GM21576 (cell line): Measurements from ENCODE around the gene DGKD.
"Not testable (repeated sequence)": the region's sequence is repeated elsewhere in the genome, so short reads cannot be mapped to it uniquely, and the experiment has no call there.

Source experiments
- ATAC-seq: cut with Tn5 transposase; IDR thresholded peaks from one replicate; pipeline ENCODE4 v1.9.1; 2021; ENCODE audit warnings: mild to moderate bottlenecking, moderate library complexity; ENCODE audit not compliant: unreplicated experiment

Gene DGKD

DNA sequence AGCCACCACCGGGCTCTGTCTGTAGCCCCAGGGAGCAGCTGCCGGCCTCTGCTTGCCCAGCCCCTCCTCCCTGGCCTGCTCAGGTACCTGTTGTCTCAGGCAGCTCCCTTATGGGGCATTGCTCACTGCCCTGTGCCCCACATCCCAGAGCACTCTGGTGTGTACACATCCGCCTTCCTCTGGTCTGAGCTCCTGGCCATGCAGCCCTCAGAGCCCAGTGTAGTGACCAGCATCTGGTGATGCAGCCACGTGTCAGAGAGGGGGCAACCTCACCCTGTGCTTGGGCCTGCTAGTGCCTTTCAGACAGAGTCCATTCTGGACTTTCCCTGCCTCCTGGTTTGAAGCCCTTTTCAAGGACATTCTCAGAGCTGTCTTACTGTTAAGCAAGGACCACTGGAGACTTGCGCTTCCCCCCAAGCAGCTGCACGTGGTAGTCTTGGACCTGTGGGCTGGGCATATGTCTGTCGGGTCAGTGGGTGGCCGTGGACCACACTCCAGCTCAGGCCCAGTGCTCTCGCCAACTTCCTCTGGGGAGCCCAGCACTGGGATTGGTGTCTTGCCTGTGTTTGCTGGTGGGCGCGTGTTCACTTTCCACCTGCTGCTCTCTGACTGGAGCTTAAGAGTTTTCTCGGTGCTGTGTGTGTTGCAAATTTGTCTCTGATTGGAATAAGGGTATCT, 30.7 kb downstream of the DGKD start:
- peak; percentile 8 for ATAC-seq

DNA sequence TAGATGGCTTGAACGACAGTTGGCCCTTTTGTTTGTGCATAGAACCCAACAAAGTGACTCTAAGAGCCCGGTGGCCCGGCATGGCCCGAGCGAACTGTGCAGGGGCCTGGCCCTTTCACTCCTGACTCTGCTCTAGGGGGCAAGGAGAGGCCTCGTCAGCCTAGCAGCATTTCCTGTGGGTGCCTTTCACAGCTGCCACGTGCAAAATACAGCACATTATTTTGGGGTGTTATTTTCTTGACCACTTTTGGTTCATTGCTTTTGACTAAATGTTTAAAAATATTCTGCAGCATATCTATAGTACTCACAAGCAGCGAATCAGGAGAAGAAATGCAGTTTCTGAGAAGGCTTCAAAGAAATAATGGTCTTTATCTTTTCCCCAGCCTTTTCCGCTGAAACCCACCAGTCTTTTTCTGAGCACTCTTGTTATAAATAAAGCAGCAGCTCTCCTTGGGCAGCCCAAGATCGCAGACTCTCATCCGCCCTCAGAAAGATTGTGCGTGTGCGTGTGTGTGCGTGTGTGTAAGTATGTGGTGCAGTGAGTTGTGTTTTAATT, 31.3 kb downstream of the DGKD start:
- peak; percentile 67 for ATAC-seq

DNA sequence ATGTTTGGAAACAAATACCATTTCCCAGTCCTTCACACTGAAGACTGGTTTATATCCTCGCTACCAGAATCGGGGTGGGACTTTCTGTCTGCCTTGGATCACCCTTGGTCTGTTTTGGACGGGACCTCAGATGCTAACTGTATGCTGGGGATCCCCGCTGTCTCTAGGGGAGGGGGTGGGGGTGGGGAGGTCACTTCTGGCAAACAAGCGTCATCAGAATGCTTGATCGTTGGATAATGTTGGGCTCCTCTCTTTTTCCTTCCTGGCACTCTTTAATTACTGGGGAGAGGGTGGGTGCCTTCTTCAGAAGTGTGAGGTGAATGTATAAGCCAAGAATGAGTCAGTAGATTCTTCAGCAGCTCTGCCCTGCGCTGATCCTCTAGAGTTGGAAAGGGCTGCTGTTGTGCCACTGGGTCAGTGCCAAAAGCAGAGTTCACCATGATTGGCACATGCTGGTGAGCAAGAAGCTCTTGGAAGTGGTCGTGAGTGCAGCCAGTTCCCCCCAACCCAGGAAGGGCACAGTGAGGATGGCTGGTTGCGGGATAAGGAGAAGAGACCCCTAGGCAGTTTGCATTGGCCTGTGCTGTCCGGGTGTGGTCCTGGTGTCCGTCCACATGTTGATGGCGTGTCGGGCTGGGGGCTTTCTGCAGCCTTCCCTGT, 32.2 kb downstream of the DGKD start:
- ATAC-seq: no peak

DNA sequence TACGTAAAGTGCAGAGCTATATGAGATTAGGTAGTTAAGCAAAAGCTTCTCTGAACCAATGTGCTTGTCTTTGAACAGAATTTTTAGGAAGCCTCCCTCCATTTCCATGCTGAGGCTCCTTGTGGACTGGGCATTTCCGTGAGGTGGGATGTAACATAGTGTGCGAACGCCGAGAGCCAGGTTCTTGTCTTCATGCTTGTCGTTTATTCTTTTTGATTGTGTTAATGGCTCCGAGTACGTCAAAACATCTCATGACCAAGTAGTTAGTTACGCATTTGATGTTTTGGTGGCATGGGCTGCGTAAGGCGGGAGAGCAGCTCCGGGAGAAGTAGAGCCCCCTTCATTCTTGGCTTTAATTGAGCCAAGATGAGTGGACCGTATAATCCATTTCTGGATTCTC, 32.9 kb downstream of the DGKD start:
- no peak for ATAC-seq

DNA sequence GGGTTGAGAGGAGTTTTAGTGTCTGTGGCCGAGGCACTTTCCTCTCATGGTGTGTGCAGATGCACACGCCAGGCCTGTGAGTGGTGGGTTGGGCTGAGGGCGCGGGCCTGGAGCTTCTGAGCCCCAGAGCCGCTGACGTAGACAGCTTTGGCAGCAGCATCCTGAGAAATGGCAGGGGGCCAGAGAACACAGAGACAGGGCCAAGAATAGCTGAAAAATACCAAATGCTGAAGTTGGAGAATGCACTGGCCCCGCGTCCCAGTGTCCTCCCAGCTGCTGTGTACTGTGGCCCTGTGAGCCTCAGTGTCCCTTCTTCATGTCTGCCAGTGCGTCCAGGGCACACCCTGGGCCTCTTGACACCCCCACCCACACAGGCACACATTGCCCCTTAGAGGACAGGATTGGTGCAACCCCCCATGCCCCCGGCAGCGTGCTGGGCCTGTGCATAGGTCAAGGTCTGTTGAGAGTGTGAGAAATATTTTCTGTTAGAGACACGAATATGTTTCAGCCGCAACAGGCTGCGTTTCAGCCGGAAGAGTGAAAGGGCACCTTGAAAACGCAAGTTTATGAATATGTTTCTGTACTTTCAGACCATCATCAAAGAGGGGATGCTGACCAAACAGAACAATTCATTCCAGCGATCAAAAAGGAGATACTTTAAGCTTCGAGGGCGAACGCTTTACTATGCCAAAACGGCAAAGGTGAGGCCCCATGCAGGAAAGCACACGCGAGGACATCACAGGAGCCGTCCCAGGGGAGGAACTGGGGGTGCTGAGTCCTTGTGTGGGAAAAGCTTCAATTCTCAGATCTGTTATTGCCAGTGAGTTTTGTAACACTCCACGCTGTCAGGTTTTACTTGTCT, 33.6 kb downstream of the DGKD start:
- ATAC-seq: no peak

DNA sequence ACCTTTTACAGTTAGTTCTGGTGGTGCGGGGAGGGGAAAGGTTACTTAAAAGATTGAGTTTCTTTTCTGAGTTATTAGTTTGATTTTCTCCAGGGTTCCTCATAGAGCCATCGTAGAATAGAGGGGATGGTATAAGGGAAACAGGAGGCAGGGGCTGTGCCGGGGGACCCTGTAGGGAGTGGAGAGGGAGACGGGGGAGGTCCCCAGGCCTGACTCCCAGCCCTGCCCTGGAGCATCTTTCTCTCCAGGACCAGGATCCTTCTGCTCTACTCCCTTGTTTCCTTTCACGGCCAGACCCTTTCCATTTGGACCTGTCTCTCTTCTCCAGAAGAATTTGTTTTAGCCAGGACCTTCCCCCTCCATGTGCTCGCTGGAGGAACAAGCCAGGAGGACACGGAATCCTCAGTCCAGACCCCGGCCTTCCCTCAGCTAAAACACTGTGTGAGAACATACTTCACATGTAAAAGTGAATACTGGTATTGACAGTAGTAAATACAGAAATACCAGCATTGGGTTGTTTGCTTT, 35.4 kb downstream of the DGKD start:
- ATAC-seq: no peak

DNA sequence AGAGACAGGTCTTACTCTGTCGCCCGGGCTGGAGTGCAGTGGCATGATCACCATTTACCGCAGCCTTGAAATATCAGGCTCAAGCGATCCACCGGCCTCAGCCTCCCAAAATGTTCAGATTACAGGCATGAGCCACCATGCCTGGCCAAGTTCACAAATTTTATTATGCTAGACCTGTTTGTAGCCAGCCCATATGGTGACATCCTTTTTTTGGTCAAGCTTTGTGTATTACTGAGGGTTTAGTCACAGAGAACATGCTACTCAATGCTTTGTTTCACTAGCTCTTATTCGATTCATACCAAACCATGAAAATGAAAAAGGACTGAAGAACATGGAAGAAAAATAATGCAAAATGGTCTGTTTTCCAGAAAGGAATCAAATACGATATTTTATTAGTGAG, 41.4 kb downstream of the DGKD start:
- ATAC-seq: no peak

DNA sequence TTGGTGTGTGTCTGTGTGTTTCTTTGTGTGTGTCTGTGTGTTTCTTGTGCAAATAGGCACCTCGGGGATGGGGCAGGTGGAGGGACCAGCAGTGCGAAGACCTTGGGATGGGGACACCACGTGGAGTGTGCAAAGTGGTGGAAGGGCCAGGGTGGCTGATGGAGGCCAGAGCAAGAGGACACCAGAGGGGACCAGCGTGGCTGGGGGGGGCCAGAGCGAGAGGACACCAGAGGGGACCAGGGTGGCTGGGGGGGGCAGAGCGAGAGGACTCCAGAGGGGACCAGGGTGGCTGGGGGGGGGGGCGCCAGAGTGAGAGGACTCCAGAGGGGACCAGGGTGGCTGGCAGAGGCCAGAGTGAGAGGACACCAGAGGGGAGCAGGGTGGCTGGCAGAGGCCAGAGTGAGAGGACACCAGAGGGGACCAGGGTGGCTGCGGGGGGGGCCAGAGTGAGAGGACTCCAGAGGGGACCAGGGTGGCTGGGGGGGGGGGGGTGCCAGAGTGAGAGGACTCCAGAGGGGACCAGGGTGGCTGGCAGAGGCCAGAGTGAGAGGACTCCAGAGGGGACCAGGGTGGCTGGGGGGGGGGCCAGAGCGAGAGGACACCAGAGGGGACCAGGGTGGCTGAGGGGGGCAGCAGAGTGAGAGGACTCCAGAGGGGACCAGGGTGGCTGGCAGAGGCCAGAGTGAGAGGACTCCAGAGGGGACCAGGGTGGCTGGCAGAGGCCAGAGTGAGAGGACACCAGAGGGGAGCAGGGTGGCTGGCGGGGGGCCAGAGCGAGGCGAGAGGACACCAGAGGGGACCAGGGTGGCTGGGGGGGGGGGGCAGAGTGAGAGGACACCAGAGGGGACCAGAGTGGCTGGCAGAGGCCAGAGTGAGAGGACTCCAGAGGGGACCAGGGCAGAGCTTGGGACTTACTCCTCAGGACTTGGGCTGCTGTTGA, 42.7 kb downstream of the DGKD start:
- ATAC-seq: not testable (repeated sequence)

DNA sequence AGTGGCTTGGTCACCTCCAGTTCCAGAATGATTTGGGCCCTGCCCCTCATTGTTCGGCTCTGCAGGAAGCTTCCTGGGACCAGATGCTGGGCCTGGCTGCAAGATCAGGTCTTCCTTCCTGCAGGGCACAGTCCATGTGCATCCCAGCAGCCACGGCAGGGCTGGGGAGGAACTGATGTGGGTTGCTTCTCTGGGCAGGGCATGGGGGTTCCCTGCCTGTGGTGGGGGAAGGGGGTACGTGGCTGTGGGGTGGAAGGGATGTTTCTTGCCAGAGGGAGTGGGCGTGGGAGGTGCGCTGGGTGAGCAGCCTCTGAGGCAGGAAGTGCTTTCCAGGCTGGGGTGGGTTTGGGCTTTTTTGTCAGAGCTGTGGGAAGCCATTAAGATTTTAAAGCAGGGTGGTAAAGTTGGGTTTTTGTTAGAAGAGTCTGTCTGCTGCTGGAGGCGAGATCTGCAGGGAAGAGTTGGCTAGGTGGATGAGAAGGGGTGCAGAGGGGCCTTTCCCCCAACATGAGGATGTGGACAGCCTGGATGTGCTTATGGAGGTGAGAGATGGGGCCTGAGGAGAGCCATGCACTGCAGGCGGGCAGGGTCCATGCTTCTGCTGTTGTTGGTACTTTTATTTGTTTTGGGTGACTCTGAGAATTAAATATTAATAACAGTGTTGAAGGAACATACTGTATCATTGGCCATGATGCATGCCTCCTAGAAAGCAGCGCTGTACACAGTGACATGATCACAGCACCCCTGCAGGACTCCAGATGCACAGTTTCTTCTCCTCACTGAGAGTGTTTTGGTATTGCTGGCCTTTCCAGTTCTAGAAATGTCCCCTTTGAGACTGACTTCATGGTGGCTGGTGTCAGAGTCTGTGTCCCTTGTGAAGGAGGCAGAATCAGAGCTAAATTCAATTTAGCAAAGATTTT, 45.3 kb downstream of the DGKD start:
- ATAC-seq: no peak

DNA sequence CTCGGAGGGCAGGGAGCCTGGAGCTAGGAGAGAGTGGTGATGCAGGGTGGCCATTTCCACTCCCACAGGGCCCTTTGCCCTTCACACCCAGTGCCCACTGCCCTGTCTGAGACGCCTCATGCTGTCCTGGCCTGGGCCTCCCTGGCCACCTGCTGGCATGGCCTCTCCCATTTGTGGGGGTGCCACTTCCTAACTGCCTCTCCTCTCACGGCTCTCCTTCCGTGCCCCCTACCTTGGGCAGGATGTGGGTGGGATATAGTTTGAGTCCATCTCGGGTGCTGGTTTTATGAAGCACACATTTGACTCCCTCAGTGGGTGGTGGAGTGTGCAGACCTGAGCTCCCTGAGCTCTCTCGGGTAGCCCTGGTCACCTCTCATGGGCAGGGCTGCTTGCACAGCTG, 46.0 kb downstream of the DGKD start:
- no peak for ATAC-seq

DNA sequence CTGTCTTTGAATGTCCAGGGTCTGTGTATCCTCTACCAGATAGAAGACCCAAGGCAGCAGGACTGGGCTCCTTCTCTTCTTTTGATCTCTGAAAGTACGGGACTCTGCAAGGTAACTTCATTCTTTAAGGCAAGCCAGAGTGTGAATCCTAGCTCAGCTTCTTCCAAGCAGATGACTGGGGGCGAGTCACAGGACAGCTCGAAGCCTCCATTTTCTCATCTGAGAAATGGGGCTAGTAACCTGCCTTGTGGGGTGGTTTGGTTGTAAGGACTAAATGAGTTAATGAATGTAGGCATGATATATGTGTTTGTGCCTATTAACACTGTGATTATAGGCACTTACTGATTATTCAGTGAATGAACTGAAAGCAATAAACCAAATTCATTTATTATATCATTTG, 46.7 kb downstream of the DGKD start:
- ATAC-seq: no peak

DNA sequence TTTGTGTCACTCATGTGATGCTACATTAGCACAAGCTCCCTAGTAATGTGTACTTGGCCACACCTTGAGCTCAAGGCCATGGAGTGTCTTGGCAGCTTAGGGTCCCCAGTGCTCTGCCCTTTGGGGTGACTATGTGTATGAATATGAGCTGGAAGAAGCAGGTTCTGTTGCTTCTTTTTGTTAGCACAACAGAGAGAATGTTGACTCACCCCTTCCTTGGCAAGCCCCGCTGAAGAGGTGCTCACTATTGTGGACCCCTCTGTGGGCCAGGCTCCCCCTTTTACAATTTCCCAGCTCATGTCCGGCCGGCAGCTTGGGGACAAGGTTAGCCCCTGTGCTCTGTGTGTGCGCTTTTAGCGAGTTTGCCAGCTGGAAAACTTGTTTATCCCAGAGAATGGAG, 48.1 kb downstream of the DGKD start:
- no peak for ATAC-seq

DNA sequence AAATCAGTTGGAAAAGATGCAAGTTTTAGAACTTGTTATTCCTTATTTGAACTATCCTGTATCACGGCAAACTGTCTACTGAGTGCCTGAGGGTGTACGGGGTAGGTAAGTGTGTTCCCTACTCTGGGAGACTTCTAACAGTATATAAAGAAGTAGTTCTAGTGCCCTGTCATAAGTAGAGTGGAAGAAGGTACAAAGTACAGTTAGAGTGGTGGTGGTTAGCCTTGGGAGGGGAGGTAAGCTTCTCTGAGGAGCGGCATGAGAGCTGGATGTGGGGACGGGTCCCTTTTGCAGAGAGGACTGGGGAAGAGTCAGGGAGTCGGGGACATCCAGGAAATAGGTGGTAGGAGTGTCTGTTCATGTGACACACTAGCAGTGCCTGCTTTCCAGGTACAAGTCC, 48.5 kb downstream of the DGKD start:
- ATAC-seq: no peak

DNA sequence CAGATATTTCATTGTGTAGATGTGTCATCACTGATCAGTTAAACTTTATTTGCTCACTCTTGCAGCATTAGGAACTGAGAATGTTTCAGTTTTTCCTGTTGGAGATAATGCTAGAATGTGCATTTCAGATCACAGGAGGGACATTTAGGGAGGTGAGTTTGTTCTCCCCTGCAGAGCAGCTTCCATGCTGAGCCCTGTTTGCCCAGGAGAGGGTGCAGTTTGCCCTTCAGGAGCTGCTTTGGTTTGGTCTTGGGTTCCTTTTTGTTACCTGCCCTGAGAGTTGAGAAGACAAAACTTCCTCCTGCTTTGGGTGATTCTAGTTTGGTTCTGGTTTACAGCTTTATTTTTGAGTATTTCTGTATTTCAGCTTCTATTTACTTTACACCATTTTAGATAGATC, 49.9 kb downstream of the DGKD start:
- ATAC-seq: no peak

DNA sequence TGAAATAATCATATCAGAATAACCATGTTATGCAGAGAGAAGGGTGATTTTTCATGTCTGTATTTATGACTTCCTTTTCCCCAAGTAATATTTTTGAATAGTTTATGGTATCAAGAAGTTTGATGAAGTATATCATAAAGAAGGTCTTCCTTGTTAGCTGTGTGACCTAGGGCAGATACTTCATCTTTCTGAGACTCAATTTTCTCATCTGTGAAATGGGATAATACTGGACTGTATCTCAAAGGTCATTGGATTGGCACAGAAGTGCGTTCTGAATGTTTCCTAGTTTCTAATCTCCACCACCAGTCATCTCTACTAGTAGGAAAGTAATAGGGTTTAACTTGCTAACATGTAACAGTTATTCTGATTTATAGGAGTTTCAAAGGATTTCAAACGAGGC, 52.6 kb downstream of the DGKD start:
- no peak for ATAC-seq

DNA sequence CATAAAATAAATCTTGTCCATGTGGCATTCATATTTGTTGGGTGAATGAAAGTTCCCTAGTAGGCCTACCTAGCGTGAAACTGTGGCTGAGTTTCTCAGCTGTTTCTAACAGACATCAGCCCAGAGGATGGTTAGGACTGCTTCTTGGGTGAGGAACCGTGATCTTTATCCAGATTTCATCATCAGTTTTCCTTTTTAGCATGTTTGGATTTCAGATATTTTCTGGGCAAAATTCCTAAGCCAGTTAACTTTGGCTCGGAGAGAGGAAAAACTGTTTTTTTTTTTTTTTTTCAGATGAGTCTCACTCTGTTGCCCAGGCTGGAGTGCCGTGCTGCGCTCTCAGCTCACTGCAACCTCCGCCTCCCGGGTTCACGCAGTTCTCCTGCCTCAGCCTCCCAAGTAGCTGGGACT, 53.5 kb downstream of the DGKD start:
- no peak for ATAC-seq

DNA sequence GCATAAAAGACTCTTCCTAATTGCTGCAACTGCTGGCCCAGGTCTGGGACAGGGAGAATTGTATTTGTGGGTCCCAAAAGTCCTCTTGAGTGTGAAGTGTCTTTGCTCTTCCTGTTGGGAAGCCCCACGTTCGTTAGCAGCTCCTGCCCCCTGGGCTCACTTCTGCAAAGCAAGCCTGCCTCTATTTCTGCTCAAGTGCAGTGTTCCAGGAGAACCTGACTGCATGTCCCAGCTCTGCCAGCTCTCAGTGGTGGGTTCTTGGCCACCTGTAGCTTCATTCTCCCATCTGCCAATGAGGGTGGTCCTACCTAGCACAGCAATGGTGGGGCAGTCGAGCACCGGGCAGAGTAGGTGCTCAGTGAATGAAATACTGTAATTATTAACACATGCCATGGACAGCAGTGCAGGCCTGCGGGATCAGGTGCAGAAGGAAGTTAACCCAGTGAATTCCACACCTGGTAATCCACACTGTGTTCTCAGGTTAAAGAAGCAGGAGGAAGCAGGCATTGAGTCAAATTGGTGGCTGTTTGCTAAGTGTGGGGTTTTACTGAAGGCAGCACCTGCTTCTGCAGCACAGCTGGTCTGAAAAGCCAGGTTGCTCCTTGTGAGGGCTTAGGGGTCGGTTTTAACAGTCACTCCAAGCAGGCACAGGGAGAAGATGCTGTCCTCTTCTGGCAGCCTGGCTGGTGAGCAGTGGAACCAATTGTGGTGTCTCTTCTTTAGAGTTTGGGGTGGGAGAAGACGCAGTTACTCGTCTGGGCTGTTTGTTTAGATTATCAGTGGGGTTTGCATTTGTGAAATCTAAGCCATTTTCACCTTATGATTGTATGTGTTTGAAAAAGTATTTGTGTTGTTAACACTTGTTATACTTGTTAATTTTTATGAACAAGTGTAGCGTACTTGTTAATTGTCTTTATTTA, 54.3 kb downstream of the DGKD start:
- no peak for ATAC-seq

DNA sequence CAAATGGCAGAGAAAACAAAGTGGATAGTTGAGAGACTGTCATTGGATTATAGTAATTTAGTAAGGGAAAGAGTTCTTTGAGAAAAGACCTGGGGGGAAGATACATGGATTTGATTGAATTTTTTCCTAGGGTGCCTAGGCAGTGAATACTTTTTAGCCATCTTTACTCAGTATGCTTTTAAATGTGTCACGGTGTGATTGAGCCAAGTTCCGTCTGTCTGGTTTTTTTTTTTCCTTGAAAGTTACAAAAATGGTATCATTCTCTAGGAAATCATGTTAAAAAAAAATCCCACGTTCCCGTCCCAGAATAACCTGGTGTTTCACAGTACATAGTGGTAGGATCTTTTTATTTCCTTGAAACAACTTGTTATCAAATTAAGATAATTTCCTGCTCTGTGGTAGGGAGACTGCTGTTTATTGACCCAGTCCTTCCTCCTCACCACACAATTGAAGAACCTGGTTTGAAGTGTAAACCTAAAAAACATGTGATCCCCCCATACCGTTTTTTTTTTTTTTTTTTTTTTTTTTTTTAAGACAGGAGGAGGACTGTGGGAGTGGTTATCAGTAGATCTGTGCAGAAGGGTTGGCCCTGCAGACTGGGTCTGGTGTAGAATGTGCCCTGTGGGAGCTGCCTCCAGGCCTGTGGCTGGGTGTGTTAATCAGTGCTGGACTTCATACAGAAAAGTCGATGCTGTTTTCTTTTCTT, 55.1 kb downstream of the DGKD start:
- ATAC-seq: no peak
